Renal pelvis (tissue), 4 donors: ENCODE results near the gene POLR2H. TPM values are rescaled to one million over a fixed set of nuclear protein-coding genes. Genes with fewer than 3 reads are reported as not detected.

Source experiments
- DNase-seq: peaks from one replicate; pipeline ENCODE4 v3.0.0-alpha.2; 2013
- polyA plus RNA-seq, 3 donors: library from polyadenylated mRNA; unstranded; fragments of 120-200 nt; gene quantifications; one replicate each; pipeline ENCODE4 v1.2.1, GENCODE V29; 2013; ENCODE audit not compliant: insufficient read length in 3 of 3

The POLR2H gene
- polyA plus RNA-seq, 3 donors = 85.3 to 110 (median 106) TPM

GRCh38 chr3:184362668-184363546 lies 1.4 kb downstream of the POLR2H start:
- DNase-seq = peak; percentile 98

GRCh38 chr3:184366619-184367289 lies 5.2 kb downstream of the POLR2H start:
- DNase-seq = no peak

GRCh38 chr3:184368116-184368515 lies 6.6 kb downstream of the POLR2H start:
- DNase-seq = no peak

GRCh38 chr3:184368586-184369183 lies 7.2 kb downstream of the POLR2H start:
- no peak for DNase-seq

- peak; percentile 76 for DNase-seq
These were observed 10.1 kb downstream of the POLR2H start for GRCh38 chr3:184371570-184372018.

- no peak for DNase-seq
These were observed 10.8 kb downstream of the POLR2H start for GRCh38 chr3:184372296-184372821.

GRCh38 chr3:184372911-184373310 lies 11.4 kb downstream of the POLR2H start:
- DNase-seq = no peak

- DNase-seq = no peak
These were observed 11.9 kb downstream of the POLR2H start for GRCh38 chr3:184373422-184373821.

GRCh38 chr3:184375747-184376461 lies 14.4 kb downstream of the POLR2H start:
- no peak for DNase-seq

GRCh38 chr3:184377374-184377773 lies 15.9 kb downstream of the POLR2H start:
- DNase-seq = no peak

- DNase-seq = no peak
These were observed 16.5 kb downstream of the POLR2H start, which contains the start of gene THPO for GRCh38 chr3:184377882-184378445. Gene THPO (minus strand): TSS chr3:184378207. CDS start chr3:184376259, 1,948 bp downstream.

- DNase-seq = no peak
These were observed 17.3 kb downstream of the POLR2H start for GRCh38 chr3:184378651-184379357.

- no peak for DNase-seq
These were observed 18.1 kb downstream of the POLR2H start, which contains the start of gene CHRD for GRCh38 chr3:184379358-184380184. Gene CHRD (plus strand): TSS chr3:184380054. CDS start chr3:184380319, 265 bp downstream.

GRCh38 chr3:184380185-184380626 lies 18.7 kb downstream of the POLR2H start:
- no peak for DNase-seq

GRCh38 chr3:184380627-184381260 lies 19.2 kb downstream of the POLR2H start:
- no peak for DNase-seq

- DNase-seq = no peak
These were observed 20.0 kb downstream of the POLR2H start for GRCh38 chr3:184381261-184382224.

GRCh38 chr3:184382326-184383032 lies 21.0 kb downstream of the POLR2H start:
- no peak for DNase-seq
